K562 (cell line): ENCODE data around the gene KCNJ4.

ENCODE experiments used
- CREB1 ChIP-seq, 2 experiments: sonication (generic) in 1 of 2; formaldehyde crosslinking in 1 of 2; IDR thresholded peaks; 2 replicates each; pipeline versions ENCODE4 v1.6.1 to v1.8.0; 2012 to 2022; ENCODE audit warnings: inconsistent platforms in 1 of 2, mild to moderate bottlenecking in 1 of 2, missing genetic modification reagents in 1 of 2, moderate library complexity in 1 of 2
- EP300 ChIP-seq: IDR thresholded peaks from 2 replicates; pipeline ENCODE4 v1.6.1; 2012; ENCODE audit warnings: low read length, improper control_type of control experiment
- PATZ1 ChIP-seq: fragments of 250-450 bp; sonication (Bioruptor Pico); IDR thresholded peaks from 2 replicates; pipeline ENCODE4 v1.5.0; 2020; ENCODE audit warnings: mild to moderate bottlenecking, borderline replicate concordance
- POLR2A ChIP-seq: fragments of 450-650 bp; conservative IDR thresholded peaks from 2 replicates; pipeline ENCODE4 v1.6.1; 2016
- RFX7 ChIP-seq: fragments of 250-450 bp; sonication (Bioruptor Pico); IDR thresholded peaks from 2 replicates; pipeline ENCODE4 v1.5.1; 2021; ENCODE audit warnings: mild to moderate bottlenecking
- THRB ChIP-seq: fragments of 450-650 bp; formaldehyde crosslinking; conservative IDR thresholded peaks from 2 replicates; pipeline ENCODE4 v1.4.0; 2022; ENCODE audit warnings: mild to moderate bottlenecking, missing genetic modification characterization
- ZFX ChIP-seq: sonication (generic); formaldehyde crosslinking; IDR thresholded peaks from 2 replicates; pipeline ENCODE4 v1.8.0; 2022; ENCODE audit warnings: mild to moderate bottlenecking, missing genetic modification reagents, moderate library complexity

- TF ChIP-seq PATZ1, result no peak
- no peak for TF ChIP-seq POLR2A
- no peak for TF ChIP-seq THRB (CRISPR knock-in tag)
- TF ChIP-seq RFX7 (CRISPR knock-in tag), result no peak
- TF ChIP-seq CREB1 (IDR thresholded peaks at IDR 0.05), result no peak
- no peak for TF ChIP-seq CREB1 (CRISPR knock-in tag; IDR thresholded peaks at IDR 0.05)
- TF ChIP-seq EP300, result no peak
- TF ChIP-seq ZFX (CRISPR knock-in tag), result no peak
Observed at GRCh38 chr22:38424525-38425080, 30.4 kb downstream of the KCNJ4 start.
